Smooth muscle cell (in vitro differentiated cells): ENCODE measurements around the gene PRR23E. TPM values are rescaled to one million over a fixed set of nuclear protein-coding genes. Genes with fewer than 3 reads are reported as not detected.

Experiments used
- DNase-seq: peaks from one replicate; lab custom pipeline; 2025; ENCODE audit not compliant: unreplicated experiment; lab: John Stamatoyannopoulos, UW
- H2AFZ ChIP-seq: fragments of 200-600 bp; sonication (generic); 2 replicates; pipeline ENCODE4 v1.6.0; 2016; ENCODE audit warnings: antibody characterized with exemption, low read depth, mild to moderate bottlenecking
- H3F3A ChIP-seq: fragments of 200-600 bp; sonication (generic); 2 replicates; pipeline ENCODE4 v1.6.0; 2017; ENCODE audit warnings: antibody characterized with exemption, low read depth
- H3K27ac ChIP-seq: fragments of 200-600 bp; sonication (generic); 2 replicates; pipeline ENCODE4 v1.5.1; 2016; ENCODE audit warnings: low read depth, mild to moderate bottlenecking
- H3K27me3 ChIP-seq: fragments of 200-600 bp; sonication (generic); 2 replicates; pipeline ENCODE4 v1.6.1; 2016; ENCODE audit warnings: low read depth, mild to moderate bottlenecking
- H3K36me3 ChIP-seq: fragments of 200-600 bp; sonication (generic); 2 replicates; pipeline ENCODE4 v1.5.1; 2016; ENCODE audit warnings: low read depth
- H3K4me1 ChIP-seq: fragments of 200-600 bp; sonication (generic); 2 replicates; pipeline ENCODE4 v1.5.1; 2016; ENCODE audit warnings: low read depth
- H3K4me2 ChIP-seq: fragments of 200-600 bp; sonication (generic); 2 replicates; pipeline ENCODE4 v1.6.0; 2016; ENCODE audit warnings: mild to moderate bottlenecking
- H3K4me3 ChIP-seq: fragments of 200-600 bp; sonication (generic); 2 replicates; pipeline ENCODE4 v1.5.1; 2016; ENCODE audit warnings: mild to moderate bottlenecking
- H3K79me2 ChIP-seq: fragments of 200-600 bp; sonication (generic); 2 replicates; pipeline ENCODE4 v1.6.0; 2016; ENCODE audit warnings: low read depth, mild to moderate bottlenecking
- H3K9ac ChIP-seq: fragments of 200-600 bp; sonication (generic); 2 replicates; pipeline ENCODE4 v1.6.0; 2016; ENCODE audit warnings: low read depth
- H3K9me3 ChIP-seq: fragments of 200-600 bp; sonication (generic); replicated peaks from 2 replicates; pipeline ENCODE4 v1.5.1; 2016; ENCODE audit warnings: low read depth
- H4K20me1 ChIP-seq: fragments of 200-600 bp; sonication (generic); 2 replicates; pipeline ENCODE4 v1.6.0; 2016; ENCODE audit warnings: low read depth
- WGBS: methylation state at CpG from one replicate; pipeline ENCODE4 v1.1.7; 2016; ENCODE audit warnings: low lambda C conversion rate; 5-methylcytosine and 5-hydroxymethylcytosine counted together
- polyA plus RNA-seq: library from polyadenylated mRNA; unstranded; fragments of >200 nt; fragmentation: Nextera tagmentation; extraction: Ambion mirVana; gene quantifications from 2 replicates; pipeline ENCODE4 v1.2.1, GENCODE V29; 2016
- total RNA-seq: library from RNA; depleted of rRNA; stranded (reverse); fragments of >200 nt; gene quantifications from 2 replicates; pipeline ENCODE4 v1.2.3, GENCODE V29; 2014
- TF ChIP-seq, protein P1 (sequence below): fragments of 200-600 bp; sonication (generic); IDR thresholded peaks from 2 replicates; pipeline ENCODE4 v1.5.1; 2017; ENCODE audit warnings: borderline replicate concordance, mild to moderate bottlenecking, antibody characterized with exemption; ENCODE audit not compliant: insufficient read depth, poor library complexity, severe bottlenecking

The PRR23E gene
- total and polyA plus RNA-seq, 2 experiments from 2014 or later: not detected

DNA sequence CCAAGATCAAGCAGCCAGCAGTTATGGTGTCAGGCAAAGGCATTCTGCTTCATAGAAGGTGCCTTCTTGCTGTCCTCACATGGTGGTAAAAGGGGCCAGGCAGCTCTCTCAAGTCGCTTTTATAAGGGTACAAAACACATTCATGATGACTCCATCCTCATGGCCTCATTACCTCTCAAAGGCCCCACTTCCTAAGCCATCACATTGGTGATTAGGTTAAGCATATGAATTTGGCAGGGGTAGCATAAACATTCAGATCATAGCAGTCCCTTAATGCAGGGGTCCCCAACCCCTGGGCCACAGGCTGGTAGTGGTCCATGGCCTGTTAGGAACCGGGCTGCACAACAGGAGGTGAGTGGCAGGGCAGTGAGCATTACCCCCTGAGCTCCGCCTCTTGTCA lies 42.8 kb downstream of the PRR23E start:
- no peak for DNase-seq
- H3K79me2 ChIP-seq: no peaks in the 10 kb centered on the region
- TF ChIP-seq, protein P1, sequence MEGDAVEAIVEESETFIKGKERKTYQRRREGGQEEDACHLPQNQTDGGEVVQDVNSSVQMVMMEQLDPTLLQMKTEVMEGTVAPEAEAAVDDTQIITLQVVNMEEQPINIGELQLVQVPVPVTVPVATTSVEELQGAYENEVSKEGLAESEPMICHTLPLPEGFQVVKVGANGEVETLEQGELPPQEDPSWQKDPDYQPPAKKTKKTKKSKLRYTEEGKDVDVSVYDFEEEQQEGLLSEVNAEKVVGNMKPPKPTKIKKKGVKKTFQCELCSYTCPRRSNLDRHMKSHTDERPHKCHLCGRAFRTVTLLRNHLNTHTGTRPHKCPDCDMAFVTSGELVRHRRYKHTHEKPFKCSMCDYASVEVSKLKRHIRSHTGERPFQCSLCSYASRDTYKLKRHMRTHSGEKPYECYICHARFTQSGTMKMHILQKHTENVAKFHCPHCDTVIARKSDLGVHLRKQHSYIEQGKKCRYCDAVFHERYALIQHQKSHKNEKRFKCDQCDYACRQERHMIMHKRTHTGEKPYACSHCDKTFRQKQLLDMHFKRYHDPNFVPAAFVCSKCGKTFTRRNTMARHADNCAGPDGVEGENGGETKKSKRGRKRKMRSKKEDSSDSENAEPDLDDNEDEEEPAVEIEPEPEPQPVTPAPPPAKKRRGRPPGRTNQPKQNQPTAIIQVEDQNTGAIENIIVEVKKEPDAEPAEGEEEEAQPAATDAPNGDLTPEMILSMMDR: no peak
- no peaks in the 10 kb centered on the region for H3K36me3 ChIP-seq
- H3K4me1 ChIP-seq: no peaks in the 10 kb centered on the region
- no peak overlapping the region for H3K27ac ChIP-seq
- no peaks in the 10 kb centered on the region for H3F3A ChIP-seq
- H3K9me3 ChIP-seq: no peaks in the 10 kb centered on the region
- 70% methylated on average over 3 of the region's 3 CpGs for WGBS
- no peak overlapping the region for H3K4me3 ChIP-seq
- H3K27me3 ChIP-seq: no peaks in the 10 kb centered on the region
- no peak overlapping the region for H2AFZ ChIP-seq
- H3K4me2 ChIP-seq: no peak overlapping the region
- H3K9ac ChIP-seq: no peak overlapping the region
- no peaks in the 10 kb centered on the region for H4K20me1 ChIP-seq

DNA sequence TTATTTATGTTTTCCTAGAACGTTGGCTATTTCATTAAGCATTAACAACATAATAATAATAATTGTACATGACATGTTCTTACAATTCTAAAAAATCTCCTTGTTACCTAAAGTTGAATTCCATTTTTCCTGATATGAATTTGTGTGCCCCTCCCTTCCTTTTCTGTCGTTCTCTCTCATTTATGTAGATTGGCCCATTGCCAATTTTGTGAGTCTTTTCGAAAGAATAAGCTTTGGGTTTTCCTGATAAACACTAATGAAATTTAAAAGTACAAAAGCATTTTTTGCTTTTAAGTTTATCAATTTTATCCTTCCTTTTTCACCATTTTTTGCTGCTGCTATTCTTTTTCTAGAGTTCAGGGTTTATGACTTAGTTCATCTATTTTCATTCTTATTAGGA lies 44.9 kb downstream of the PRR23E start:
- no peaks in the 10 kb centered on the region for H3K9me3 ChIP-seq
- no peaks in the 10 kb centered on the region for H3K79me2 ChIP-seq
- DNase-seq: no peak
- H3K4me1 ChIP-seq: no peaks in the 10 kb centered on the region
- no peak overlapping the region for H2AFZ ChIP-seq
- TF ChIP-seq, protein P1: no peak
- no peaks in the 10 kb centered on the region for H3K36me3 ChIP-seq
- H3K4me2 ChIP-seq: no peak overlapping the region
- H3K4me3 ChIP-seq: no peak overlapping the region
- no peak overlapping the region for H3K27ac ChIP-seq
- no peaks in the 10 kb centered on the region for H4K20me1 ChIP-seq
- 76% methylated on average over 3 of the region's 3 CpGs for WGBS
- no peaks in the 10 kb centered on the region for H3F3A ChIP-seq
- H3K9ac ChIP-seq: no peak overlapping the region
- no peaks in the 10 kb centered on the region for H3K27me3 ChIP-seq

DNA sequence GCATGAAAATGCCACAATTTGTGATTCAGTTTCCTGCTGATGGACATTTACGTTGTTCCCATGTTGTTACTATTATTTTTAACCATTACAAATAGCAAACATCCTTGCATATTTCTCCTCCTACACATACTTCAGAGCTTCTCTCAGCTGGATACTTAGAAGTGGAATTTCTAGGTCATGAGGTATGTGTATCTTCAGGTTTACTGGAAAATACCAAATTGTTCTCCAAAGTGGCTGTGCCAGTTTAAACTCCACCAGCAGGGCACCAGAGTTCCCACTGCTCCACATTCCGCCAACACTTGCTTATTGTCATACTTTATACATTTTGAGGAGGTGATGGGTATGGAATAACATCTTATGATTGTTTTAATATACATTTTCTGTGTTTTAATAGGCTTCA lies 45.7 kb downstream of the PRR23E start:
- H3F3A ChIP-seq: no peaks in the 10 kb centered on the region
- TF ChIP-seq, protein P1: no peak
- no peaks in the 10 kb centered on the region for H3K79me2 ChIP-seq
- no peaks in the 10 kb centered on the region for H3K36me3 ChIP-seq
- 71% methylated on average over 2 of the region's 2 CpGs for WGBS
- no peak overlapping the region for H3K4me2 ChIP-seq
- no peak overlapping the region for H3K27ac ChIP-seq
- H3K27me3 ChIP-seq: no peaks in the 10 kb centered on the region
- no peak overlapping the region for H3K9ac ChIP-seq
- H3K4me1 ChIP-seq: no peaks in the 10 kb centered on the region
- DNase-seq: no peak
- no peaks in the 10 kb centered on the region for H3K9me3 ChIP-seq
- no peaks in the 10 kb centered on the region for H4K20me1 ChIP-seq
- no peak overlapping the region for H2AFZ ChIP-seq
- no peak overlapping the region for H3K4me3 ChIP-seq

DNA sequence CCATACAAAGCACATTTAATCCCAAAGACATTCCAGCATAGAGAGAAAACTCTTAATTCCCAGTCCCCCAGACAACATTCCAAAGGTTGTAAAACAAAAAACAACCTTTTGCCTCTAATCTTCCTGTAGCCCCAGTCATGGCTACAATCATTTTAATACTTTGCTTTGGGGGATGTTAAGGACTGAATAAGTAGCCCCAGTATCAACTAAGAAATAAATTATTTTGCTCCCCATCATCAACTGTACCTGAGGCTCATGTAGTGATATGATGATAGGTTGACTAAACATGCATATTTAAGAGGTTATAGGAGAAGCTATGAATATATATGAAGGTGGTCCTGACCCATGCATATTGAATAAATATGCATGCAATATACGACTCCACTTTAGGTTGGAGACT lies 54.4 kb downstream of the PRR23E start:
- Histone ChIP-seq H3K9me3 (peaks cover 3% of the 10 kb centered on the region), H3K36me3 (no peaks in the 10 kb centered on the region), H3K79me2 (no peaks in the 10 kb centered on the region), H3K4me2 (no peak overlapping the region), H4K20me1 (no peaks in the 10 kb centered on the region), H2AFZ (no peak overlapping the region), H3K27me3 (no peaks in the 10 kb centered on the region), H3K4me1 (no peaks in the 10 kb centered on the region), H3K27ac (no peak overlapping the region), H3K4me3 (no peak overlapping the region), H3F3A (no peaks in the 10 kb centered on the region), H3K9ac (no peak overlapping the region)
- WGBS: 63% methylated on average over 1 of the region's 1 CpG
- no peak for DNase-seq
- TF ChIP-seq, protein P1: no peak
